GM12864 (cell line): ENCODE measurements around the gene POMT2.

Source experiments
- DNase-seq: peaks from one replicate; pipeline ENCODE4 v3.0.0-alpha.2; 2011; ENCODE audit warnings: low read depth
- H3K4me3 ChIP-seq: 2 replicates; pipeline ENCODE4 v1.5.1; 2011; ENCODE audit warnings: mild to moderate bottlenecking, low read depth, low read length, control low read depth
- TF ChIP-seq, protein P1 (sequence below): IDR thresholded peaks from 2 replicates; pipeline ENCODE4 v1.5.1; 2011; ENCODE audit warnings: low read depth, mild to moderate bottlenecking, moderate library complexity, low read length, control low read depth, inconsistent platforms; ENCODE audit errors: missing control alignments

Gene POMT2

DNA sequence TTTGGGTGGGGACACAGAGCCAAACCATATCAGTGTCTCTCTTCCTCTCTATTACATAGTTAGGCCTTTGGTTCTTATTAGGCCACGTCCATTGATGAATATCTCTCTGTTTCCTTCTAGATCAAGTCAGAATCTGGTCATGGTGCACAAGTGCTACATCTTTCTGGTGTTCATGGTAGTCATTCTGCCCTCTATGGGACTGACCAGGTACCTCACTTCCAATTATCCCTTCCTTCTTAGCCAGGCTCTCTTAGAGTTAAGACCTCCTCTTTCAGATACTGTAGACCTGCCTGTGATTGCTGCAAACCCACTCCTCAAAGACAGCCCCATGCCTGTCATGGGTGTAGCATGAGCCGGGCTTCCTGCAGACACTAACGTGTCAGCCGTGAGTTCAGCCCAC is 74.9 kb downstream of the POMT2 start:
- TF ChIP-seq, protein P1, sequence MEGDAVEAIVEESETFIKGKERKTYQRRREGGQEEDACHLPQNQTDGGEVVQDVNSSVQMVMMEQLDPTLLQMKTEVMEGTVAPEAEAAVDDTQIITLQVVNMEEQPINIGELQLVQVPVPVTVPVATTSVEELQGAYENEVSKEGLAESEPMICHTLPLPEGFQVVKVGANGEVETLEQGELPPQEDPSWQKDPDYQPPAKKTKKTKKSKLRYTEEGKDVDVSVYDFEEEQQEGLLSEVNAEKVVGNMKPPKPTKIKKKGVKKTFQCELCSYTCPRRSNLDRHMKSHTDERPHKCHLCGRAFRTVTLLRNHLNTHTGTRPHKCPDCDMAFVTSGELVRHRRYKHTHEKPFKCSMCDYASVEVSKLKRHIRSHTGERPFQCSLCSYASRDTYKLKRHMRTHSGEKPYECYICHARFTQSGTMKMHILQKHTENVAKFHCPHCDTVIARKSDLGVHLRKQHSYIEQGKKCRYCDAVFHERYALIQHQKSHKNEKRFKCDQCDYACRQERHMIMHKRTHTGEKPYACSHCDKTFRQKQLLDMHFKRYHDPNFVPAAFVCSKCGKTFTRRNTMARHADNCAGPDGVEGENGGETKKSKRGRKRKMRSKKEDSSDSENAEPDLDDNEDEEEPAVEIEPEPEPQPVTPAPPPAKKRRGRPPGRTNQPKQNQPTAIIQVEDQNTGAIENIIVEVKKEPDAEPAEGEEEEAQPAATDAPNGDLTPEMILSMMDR, result peak; percentile 28

DNA sequence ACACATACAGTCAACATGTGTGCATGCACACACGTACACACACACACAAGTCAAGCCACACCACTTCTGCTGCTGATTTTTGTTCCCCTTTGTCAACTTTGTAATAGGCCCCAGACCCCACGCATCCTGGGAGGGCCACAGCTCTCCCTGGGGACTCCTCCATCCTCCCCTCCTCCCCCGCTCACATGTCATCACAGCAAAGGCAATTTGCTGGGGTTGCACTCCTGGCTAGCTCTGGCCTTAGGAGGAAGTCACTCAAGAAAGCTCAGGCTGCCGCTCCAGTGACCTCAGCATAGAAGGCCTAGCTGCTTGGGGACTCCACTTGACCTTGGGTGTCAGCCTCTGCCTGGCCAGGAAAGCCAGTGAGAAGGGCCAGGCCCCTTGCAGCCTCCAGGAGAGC is 76.8 kb downstream of the POMT2 start:
- no peak for DNase-seq
- no peak overlapping the region for H3K4me3 ChIP-seq

More for the DNA sequence above, 74.9 kb downstream of the POMT2 start:
- no peak for DNase-seq
- H3K4me3 ChIP-seq, result no peak overlapping the region

DNA sequence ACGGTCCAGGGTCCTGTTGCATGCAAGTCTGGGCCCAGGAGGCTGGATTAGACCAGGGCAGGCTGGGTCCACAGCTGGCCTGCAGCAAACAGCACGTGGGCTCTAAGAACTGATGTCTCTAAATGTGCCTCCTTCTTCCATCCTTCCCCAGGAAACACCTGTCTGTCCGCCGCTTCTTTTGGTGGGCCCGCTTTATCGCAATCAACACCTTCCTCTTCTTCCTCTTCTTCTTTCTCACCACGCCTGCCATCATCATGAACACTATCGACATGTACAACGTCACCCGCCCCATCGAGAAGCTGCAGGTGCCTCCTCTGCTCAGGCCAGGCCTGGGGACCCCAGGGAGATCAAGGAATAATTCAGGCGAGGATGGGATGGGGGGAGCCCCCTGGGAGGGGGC is 77.9 kb downstream of the POMT2 start:
- H3K4me3 ChIP-seq, result no peak overlapping the region
- TF ChIP-seq, protein P1, result no peak
- DNase-seq, result no peak

More for the DNA sequence above, 76.8 kb downstream of the POMT2 start:
- TF ChIP-seq, protein P1, result no peak

DNA sequence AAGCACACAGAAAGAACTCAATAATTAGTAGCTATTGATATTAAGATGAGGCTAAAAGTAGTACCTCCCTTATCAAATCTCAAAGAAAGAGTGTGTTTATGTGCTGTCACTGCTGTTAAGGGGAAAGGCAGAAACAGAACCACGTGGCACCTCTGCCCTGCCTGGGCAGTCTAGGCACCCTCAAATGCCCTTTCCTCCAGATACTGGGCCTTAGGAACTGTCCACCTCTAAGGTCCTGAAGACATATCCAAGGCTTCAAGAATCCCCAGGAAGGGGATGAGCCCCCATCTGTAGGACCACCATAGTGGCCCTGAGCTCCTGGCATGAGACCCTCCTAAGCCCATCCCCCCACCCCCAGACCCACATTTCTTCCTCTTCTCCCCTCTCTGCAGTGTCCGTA is 78.7 kb downstream of the POMT2 start:
- TF ChIP-seq, protein P1, result no peak

DNA sequence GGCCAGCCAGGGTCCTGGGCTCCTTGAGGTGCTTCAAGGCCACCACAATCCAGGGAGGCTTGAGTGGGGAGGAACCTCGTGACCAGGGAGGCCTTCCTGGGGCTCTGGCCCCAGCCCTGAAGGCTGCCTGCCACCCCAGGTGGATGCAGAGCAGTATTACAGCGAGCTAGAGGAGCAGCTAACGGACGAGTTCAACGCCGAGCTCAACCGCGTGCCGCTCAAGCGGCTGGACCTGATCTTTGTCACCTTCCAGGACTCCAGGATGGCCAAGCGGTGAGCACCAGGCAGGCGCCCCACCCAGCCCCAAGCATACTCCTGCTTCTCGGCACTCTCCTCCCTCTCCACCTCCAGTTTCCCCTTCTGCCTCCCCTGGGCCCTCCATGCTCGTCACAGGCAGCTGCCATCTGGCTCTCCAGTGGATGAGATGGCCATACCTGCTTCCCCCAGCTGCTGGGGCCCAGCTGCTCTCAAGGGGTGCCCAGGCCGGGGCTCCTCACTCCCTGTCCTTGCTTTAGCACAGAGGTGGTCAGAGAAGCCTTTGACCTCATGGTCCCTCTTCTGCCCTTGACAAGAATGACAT is 80.3 kb downstream of the POMT2 start:
- TF ChIP-seq, protein P1, result no peak
- H3K4me3 ChIP-seq, result no peak overlapping the region
- no peak for DNase-seq

More for the DNA sequence above, 78.7 kb downstream of the POMT2 start:
- DNase-seq, result no peak
- H3K4me3 ChIP-seq, result no peak overlapping the region

DNA sequence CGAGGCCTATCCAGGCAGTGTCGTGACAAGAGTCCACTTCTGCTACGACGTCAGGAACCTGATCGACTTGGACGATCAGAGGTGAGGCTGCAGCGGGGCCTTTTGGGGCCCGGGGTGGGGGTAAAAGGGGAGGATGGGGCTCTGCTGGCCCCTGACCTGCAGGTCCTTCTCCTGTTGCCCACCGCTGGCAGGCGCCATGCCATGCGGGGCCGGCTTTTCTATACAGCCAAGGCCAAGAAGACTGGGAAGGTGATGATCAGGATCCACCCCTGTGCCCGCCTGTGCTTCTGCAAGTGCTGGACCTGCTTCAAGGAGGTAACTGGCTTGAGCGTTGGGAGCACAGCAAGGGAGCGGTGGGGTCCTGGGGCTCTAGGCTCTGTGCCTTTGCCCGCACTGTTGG is 81.3 kb downstream of the POMT2 start:
- TF ChIP-seq, protein P1, result no peak
- no peak for DNase-seq
- no peak overlapping the region for H3K4me3 ChIP-seq

DNA sequence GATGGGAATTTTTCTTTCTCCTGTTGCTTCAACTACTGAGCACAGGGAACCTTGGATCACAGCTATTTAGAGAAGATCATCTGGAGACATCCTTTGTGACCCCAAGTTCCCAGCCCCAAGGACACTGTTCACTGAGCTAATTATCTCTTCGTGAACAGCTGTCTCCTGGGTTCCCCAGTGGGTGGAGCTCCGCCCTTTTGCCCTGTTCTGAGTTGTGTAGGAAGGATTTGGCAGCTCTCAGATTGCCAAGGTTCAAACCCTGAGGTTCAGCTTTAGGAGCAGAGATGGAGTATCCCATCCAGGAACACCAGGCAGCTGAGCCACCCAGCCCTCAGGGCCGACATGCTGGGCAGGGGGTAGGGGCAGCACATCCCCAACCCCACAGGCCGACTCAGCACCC is 81.7 kb downstream of the POMT2 start:
- H3K4me3 ChIP-seq, result no peak overlapping the region
- TF ChIP-seq, protein P1, result no peak
- DNase-seq, result no peak
